Hepatocyte (in vitro differentiated cells): Measurements from ENCODE around the gene PAGE2.

Experiments
- EZH2 ChIP-seq: fragments of 200-600 bp; sonication (generic); IDR thresholded peaks from 2 replicates; pipeline ENCODE4 v1.6.1; 2016; ENCODE audit warnings: antibody characterized with exemption, mild to moderate bottlenecking, borderline replicate concordance
- EZH2phosphoT487 ChIP-seq: fragments of 200-600 bp; sonication (generic); IDR thresholded peaks from one replicate; pipeline ENCODE4 v1.6.1; 2018; ENCODE audit warnings: antibody characterized with exemption, mild to moderate bottlenecking, low read depth, moderate library complexity; ENCODE audit not compliant: unreplicated experiment, severe bottlenecking
- TF ChIP-seq, protein P1 (sequence below): fragments of 200-600 bp; sonication (generic); IDR thresholded peaks from 2 replicates; pipeline ENCODE4 v1.5.1; 2016; ENCODE audit warnings: antibody characterized with exemption, mild to moderate bottlenecking; ENCODE audit not compliant: poor library complexity

DNA sequence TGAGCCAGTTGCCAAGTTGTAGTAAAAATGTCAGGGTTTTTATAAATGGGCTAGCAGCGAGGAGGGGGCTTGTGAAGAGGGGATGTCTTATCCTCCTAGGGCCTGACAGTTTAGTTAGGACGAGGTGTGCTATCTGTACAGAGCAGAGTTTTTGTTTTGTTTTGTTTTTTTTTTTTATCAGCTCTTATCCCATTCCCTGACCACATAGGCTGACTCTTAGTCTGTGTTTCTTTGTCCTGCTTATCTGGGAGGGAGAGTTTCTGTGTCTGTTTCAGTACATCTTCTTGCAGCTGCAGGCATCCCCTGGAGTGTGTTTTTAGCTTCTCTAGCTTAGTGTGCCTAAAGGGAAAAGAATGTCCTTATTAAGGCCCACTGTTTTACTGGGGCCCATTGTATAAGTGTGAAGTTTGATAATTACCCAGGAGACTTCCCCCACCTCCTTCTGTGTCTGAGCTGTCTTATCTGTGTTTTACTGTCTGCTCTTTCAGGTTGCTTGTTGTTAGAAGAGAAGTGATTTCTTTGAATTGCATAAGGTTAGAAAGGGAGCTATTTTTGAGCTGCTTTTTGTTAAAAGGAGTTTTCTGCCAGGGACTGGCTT lies 32.0 kb downstream of the PAGE2 start:
- TF ChIP-seq, protein P1, sequence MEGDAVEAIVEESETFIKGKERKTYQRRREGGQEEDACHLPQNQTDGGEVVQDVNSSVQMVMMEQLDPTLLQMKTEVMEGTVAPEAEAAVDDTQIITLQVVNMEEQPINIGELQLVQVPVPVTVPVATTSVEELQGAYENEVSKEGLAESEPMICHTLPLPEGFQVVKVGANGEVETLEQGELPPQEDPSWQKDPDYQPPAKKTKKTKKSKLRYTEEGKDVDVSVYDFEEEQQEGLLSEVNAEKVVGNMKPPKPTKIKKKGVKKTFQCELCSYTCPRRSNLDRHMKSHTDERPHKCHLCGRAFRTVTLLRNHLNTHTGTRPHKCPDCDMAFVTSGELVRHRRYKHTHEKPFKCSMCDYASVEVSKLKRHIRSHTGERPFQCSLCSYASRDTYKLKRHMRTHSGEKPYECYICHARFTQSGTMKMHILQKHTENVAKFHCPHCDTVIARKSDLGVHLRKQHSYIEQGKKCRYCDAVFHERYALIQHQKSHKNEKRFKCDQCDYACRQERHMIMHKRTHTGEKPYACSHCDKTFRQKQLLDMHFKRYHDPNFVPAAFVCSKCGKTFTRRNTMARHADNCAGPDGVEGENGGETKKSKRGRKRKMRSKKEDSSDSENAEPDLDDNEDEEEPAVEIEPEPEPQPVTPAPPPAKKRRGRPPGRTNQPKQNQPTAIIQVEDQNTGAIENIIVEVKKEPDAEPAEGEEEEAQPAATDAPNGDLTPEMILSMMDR, result no peak
- TF ChIP-seq EZH2phosphoT487, result no peak
- TF ChIP-seq EZH2, result no peak
